ENCODE data around the gene C11orf42.

C11orf42 gene

DNA sequence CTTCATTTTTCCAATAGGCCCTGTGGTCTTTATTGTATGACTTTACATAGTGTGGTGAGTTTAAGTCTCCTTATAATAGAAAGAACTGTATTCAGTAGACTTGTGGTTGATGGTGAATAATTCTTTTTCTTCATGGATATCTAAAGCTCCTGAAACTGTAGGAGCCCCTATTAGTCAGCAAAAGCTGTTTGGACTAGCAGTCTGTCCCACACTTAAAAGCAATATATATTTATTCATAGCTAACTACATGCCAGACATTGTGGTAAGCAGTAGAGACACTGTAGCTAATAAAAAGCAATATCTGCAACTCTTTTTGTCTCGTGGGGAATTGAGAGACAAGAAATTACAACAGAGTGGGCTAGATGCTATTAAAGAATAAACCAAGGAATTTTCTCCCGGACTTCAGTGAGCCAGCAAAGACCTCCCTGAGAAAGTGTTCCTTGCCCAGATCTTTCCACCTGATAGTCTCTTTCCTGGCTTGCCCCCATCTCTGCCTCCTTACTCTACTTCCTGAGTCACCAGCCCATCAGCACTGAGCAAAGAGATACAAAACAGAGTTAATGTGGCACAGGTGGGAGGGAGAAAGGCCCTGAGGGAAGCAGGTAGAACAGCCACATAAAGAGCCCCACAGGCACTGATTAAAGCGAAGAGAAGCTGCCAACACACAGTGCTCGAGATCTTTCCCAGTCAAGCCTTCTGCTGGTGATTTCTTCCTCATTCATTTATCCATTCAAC, 7.7 kb upstream of the C11orf42 start (continued):
- no peak for TF ChIP-seq ZNF121 (tag by site-specific recombination; IDR thresholded peaks at IDR 0.05)
- TF ChIP-seq, protein P1, sequence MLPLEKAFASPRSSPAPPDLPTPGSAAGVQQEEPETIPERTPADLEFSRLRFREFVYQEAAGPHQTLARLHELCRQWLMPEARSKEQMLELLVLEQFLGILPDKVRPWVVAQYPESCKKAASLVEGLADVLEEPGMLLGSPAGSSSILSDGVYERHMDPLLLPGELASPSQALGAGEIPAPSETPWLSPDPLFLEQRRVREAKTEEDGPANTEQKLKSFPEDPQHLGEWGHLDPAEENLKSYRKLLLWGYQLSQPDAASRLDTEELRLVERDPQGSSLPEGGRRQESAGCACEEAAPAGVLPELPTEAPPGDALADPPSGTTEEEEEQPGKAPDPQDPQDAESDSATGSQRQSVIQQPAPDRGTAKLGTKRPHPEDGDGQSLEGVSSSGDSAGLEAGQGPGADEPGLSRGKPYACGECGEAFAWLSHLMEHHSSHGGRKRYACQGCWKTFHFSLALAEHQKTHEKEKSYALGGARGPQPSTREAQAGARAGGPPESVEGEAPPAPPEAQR (tag by site-specific recombination; IDR thresholded peaks at IDR 0.05), result no peak

DNA sequence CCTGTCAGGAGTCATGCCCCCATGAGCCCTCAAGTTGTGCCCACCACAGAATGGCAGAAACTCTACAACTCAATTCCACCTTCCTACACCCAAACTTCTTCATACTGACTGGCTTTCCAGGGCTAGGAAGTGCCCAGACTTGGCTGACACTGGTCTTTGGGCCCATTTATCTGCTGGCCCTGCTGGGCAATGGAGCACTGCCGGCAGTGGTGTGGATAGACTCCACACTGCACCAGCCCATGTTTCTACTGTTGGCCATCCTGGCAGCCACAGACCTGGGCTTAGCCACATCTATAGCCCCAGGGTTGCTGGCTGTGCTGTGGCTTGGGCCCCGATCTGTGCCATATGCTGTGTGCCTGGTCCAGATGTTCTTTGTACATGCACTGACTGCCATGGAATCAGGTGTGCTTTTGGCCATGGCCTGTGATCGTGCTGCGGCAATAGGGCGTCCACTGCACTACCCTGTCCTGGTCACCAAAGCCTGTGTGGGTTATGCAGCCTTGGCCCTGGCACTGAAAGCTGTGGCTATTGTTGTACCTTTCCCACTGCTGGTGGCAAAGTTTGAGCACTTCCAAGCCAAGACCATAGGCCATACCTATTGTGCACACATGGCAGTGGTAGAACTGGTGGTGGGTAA, 6.1 kb upstream of the C11orf42 start, which contains the start of gene OR52W1:
Gene OR52W1, plus strand, starts transcription at position 51 of the 637 bp plus-strand sequence. Its CDS starts 0 bp downstream, at position 51.
- Histone ChIP-seq H3K27ac (ENCODE audit: extremely low read depth, low read depth, low read length) (no peak within 1 kb of the TSS), H3K4me3 (ENCODE audit: low read depth, low read length) (no peak within 1 kb of the TSS), H3K36me3 (ENCODE audit: control insufficient read depth in 2 of 2, insufficient read depth in 1 of 2, low read length in 2 of 2) (no peaks in the 10 kb centered on the region), H3K4me1 (ENCODE audit: control insufficient read depth, insufficient read depth, low read length) (no peaks in the 10 kb centered on the region), H3K9me3 (ENCODE audit: control insufficient read depth, insufficient read depth, low read depth, low read length) (no peaks in the 10 kb centered on the region)
- ChIA-PET POLR2A (no interaction called here), CTCF (interaction anchor here (1.5 kb wide), 1 partner anchor 176 kb away, joined by 3 read pairs; no protein-coding TSS in a partner anchor)
- TF ChIP-seq, protein P2, sequence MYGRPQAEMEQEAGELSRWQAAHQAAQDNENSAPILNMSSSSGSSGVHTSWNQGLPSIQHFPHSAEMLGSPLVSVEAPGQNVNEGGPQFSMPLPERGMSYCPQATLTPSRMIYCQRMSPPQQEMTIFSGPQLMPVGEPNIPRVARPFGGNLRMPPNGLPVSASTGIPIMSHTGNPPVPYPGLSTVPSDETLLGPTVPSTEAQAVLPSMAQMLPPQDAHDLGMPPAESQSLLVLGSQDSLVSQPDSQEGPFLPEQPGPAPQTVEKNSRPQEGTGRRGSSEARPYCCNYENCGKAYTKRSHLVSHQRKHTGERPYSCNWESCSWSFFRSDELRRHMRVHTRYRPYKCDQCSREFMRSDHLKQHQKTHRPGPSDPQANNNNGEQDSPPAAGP (tag by site-specific recombination; IDR thresholded peaks at IDR 0.05), result no peak
- TF ChIP-seq ZNF791 (tag by site-specific recombination; IDR thresholded peaks at IDR 0.05) (no peak), ZNF768 (tag by site-specific recombination; IDR thresholded peaks at IDR 0.05) (no peak), ZBTB17 (tag by site-specific recombination; IDR thresholded peaks at IDR 0.05) (no peak), GLI4 (tag by site-specific recombination; IDR thresholded peaks at IDR 0.05) (no peak), SP2 (tag by site-specific recombination; IDR thresholded peaks at IDR 0.05) (no peak), ZNF473 (tag by site-specific recombination; IDR thresholded peaks at IDR 0.05) (no peak), ZNF558 (tag by site-specific recombination; IDR thresholded peaks at IDR 0.05) (no peak), ZNF121 (tag by site-specific recombination; IDR thresholded peaks at IDR 0.05) (no peak), ZBTB26 (tag by site-specific recombination; optimal IDR thresholded peaks at IDR 0.05) (no peak), ZNF623 (tag by site-specific recombination; IDR thresholded peaks at IDR 0.05) (no peak), ZNF394 (tag by site-specific recombination; IDR thresholded peaks at IDR 0.05; ENCODE audit: borderline replicate concordance) (no peak), ZNF626 (tag by site-specific recombination; IDR thresholded peaks at IDR 0.05) (no peak), ZSCAN4 (tag by site-specific recombination; IDR thresholded peaks at IDR 0.05) (no peak), ZNF221 (tag by site-specific recombination; IDR thresholded peaks at IDR 0.05; ENCODE audit: borderline replicate concordance) (no peak)
- TF ChIP-seq, protein P3, sequence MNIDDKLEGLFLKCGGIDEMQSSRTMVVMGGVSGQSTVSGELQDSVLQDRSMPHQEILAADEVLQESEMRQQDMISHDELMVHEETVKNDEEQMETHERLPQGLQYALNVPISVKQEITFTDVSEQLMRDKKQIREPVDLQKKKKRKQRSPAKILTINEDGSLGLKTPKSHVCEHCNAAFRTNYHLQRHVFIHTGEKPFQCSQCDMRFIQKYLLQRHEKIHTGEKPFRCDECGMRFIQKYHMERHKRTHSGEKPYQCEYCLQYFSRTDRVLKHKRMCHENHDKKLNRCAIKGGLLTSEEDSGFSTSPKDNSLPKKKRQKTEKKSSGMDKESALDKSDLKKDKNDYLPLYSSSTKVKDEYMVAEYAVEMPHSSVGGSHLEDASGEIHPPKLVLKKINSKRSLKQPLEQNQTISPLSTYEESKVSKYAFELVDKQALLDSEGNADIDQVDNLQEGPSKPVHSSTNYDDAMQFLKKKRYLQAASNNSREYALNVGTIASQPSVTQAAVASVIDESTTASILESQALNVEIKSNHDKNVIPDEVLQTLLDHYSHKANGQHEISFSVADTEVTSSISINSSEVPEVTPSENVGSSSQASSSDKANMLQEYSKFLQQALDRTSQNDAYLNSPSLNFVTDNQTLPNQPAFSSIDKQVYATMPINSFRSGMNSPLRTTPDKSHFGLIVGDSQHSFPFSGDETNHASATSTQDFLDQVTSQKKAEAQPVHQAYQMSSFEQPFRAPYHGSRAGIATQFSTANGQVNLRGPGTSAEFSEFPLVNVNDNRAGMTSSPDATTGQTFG (tag by site-specific recombination; IDR thresholded peaks at IDR 0.05; ENCODE audit: borderline replicate concordance), result no peak
- TF ChIP-seq, protein P4, sequence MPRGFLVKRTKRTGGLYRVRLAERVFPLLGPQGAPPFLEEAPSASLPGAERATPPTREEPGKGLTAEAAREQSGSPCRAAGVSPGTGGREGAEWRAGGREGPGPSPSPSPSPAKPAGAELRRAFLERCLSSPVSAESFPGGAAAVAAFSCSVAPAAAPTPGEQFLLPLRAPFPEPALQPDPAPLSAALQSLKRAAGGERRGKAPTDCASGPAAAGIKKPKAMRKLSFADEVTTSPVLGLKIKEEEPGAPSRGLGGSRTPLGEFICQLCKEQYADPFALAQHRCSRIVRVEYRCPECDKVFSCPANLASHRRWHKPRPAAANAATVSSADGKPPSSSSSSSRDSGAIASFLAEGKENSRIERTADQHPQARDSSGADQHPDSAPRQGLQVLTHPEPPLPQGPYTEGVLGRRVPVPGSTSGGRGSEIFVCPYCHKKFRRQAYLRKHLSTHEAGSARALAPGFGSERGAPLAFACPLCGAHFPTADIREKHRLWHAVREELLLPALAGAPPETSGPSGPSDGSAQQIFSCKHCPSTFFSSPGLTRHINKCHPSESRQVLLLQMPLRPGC (tag by site-specific recombination; IDR thresholded peaks at IDR 0.05), result no peak
- TF ChIP-seq, protein P5, sequence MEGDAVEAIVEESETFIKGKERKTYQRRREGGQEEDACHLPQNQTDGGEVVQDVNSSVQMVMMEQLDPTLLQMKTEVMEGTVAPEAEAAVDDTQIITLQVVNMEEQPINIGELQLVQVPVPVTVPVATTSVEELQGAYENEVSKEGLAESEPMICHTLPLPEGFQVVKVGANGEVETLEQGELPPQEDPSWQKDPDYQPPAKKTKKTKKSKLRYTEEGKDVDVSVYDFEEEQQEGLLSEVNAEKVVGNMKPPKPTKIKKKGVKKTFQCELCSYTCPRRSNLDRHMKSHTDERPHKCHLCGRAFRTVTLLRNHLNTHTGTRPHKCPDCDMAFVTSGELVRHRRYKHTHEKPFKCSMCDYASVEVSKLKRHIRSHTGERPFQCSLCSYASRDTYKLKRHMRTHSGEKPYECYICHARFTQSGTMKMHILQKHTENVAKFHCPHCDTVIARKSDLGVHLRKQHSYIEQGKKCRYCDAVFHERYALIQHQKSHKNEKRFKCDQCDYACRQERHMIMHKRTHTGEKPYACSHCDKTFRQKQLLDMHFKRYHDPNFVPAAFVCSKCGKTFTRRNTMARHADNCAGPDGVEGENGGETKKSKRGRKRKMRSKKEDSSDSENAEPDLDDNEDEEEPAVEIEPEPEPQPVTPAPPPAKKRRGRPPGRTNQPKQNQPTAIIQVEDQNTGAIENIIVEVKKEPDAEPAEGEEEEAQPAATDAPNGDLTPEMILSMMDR (tag by site-specific recombination; IDR thresholded peaks at IDR 0.05), result no peak
- TF ChIP-seq, protein P6, sequence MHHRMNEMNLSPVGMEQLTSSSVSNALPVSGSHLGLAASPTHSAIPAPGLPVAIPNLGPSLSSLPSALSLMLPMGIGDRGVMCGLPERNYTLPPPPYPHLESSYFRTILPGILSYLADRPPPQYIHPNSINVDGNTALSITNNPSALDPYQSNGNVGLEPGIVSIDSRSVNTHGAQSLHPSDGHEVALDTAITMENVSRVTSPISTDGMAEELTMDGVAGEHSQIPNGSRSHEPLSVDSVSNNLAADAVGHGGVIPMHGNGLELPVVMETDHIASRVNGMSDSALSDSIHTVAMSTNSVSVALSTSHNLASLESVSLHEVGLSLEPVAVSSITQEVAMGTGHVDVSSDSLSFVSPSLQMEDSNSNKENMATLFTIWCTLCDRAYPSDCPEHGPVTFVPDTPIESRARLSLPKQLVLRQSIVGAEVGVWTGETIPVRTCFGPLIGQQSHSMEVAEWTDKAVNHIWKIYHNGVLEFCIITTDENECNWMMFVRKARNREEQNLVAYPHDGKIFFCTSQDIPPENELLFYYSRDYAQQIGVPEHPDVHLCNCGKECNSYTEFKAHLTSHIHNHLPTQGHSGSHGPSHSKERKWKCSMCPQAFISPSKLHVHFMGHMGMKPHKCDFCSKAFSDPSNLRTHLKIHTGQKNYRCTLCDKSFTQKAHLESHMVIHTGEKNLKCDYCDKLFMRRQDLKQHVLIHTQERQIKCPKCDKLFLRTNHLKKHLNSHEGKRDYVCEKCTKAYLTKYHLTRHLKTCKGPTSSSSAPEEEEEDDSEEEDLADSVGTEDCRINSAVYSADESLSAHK (tag by site-specific recombination; IDR thresholded peaks at IDR 0.05), result no peak

Measured in HEK293 (cell line).